Peyer's patch (tissue), 4 donors: ENCODE measurements around the gene PNPLA1. TPM values are rescaled to one million over a fixed set of nuclear protein-coding genes. Genes with fewer than 3 reads are reported as not detected.

Experiments used
- DNase-seq, 3 donors: peaks; one replicate each; pipeline ENCODE4 v3.0.0-alpha.2; 2017 to 2019
- H3K27ac ChIP-seq, 4 donors: fragments of 200-600 bp; sonication (generic); one replicate each; pipeline ENCODE4 v1.5.1; 2016 to 2019
- H3K27me3 ChIP-seq, 2 donors: fragments of 200-600 bp; sonication (generic); one replicate each; pipeline ENCODE4 v1.5.1; 2019
- H3K36me3 ChIP-seq, 3 donors: fragments of 200-600 bp; sonication (generic); one replicate each; pipeline ENCODE4 v1.5.1; 2016 to 2019
- H3K4me1 ChIP-seq, 4 donors: fragments of 200-600 bp; sonication (generic); one replicate each; pipeline ENCODE4 v1.5.1; 2016 to 2019
- H3K4me3 ChIP-seq, 4 donors: fragments of 200-600 bp; sonication (generic); 1 replicate in 3 of 4; 2 replicates in 1 of 4; pipeline ENCODE4 v1.5.1; 2016 to 2019; ENCODE audit warnings: mild to moderate bottlenecking in 1 of 4
- H3K9me3 ChIP-seq, 4 donors: fragments of 200-600 bp; sonication (generic); one replicate each; pipeline ENCODE4 v1.5.1; 2016 to 2019; ENCODE audit warnings: mild to moderate bottlenecking in 1 of 4
- CTCF ChIP-seq, 6 experiments: fragments of 450-650 bp in 4 of 6; fragments of 200-600 bp in 2 of 6; sonication (generic) in 1 of 6; IDR thresholded peaks; one replicate each; pipeline ENCODE4 v1.5.1; 2017 to 2019; ENCODE audit warnings: antibody characterized with exemption in 6 of 6, mild to moderate bottlenecking in 3 of 6, moderate library complexity in 1 of 6
- POLR2A ChIP-seq, 2 donors: fragments of 450-650 bp; IDR thresholded peaks; one replicate each; pipeline ENCODE4 v1.5.1; 2017; ENCODE audit warnings: antibody characterized with exemption in 2 of 2, mild to moderate bottlenecking in 2 of 2, moderate library complexity in 2 of 2
- total RNA-seq, 4 donors: library from RNA; depleted of rRNA; stranded (reverse); fragments of >200 nt; gene quantifications; one replicate each; pipeline ENCODE4 v1.1.0, GENCODE V29; 2016

The PNPLA1 gene
- total RNA-seq, 4 donors from 2014 or later, result 1.3 to 4.0 (median 3.0) TPM; not detected in 1

- Histone ChIP-seq H3K27me3 (no peaks in the 10 kb centered on the region), H3K9me3 (no peaks in the 10 kb centered on the region), H3K27ac (peak overlapping the region in 1 of 4 donors; percentile 96), H3K4me1 (peaks cover 0 to 14% (median 0%) of the 10 kb centered on the region in 4 donors), H3K36me3 (no peaks in the 10 kb centered on the region), H3K4me3 (peak overlapping the region in 1 of 4 donors; percentile 56)
- no peak for DNase-seq
- no peak for TF ChIP-seq CTCF (IDR thresholded peaks at IDR 0.05)
- TF ChIP-seq POLR2A (IDR thresholded peaks at IDR 0.05), result no peak
Measured at GRCh38 chr6:36333171-36333895, 63.5 kb downstream of the PNPLA1 start.

- Histone ChIP-seq H3K4me1 (peaks cover 0 to 20% (median 0%) of the 10 kb centered on the region in 4 donors), H3K36me3 (no peaks in the 10 kb centered on the region), H3K27me3 (no peaks in the 10 kb centered on the region), H3K9me3 (no peaks in the 10 kb centered on the region), H3K27ac (peak overlapping the region in 3 of 4 donors; percentile 63 to 96 (median 86)), H3K4me3 (peak overlapping the region in 2 of 4 donors; percentile 50 to 56)
- no peak for DNase-seq
- TF ChIP-seq POLR2A (IDR thresholded peaks at IDR 0.05) (no peak), CTCF (IDR thresholded peaks at IDR 0.05) (no peak)
Measured at GRCh38 chr6:36333931-36334725, 64.3 kb downstream of the PNPLA1 start.

GRCh38 chr6:36334832-36335459 is 65.1 kb downstream of the PNPLA1 start:
- DNase-seq, result peak in 2 of 3 donors; percentile 65 to 67
- Histone ChIP-seq H3K4me3 (peak overlapping the region in 3 of 4 donors; percentile 5 to 56 (median 50)), H3K4me1 (peaks cover 0 to 25% (median 0%) of the 10 kb centered on the region in 4 donors)

GRCh38 chr6:36335465-36336207 is 65.8 kb downstream of the PNPLA1 start:
- DNase-seq, result peak in 2 of 3 donors; percentile 56 to 66
- TF ChIP-seq CTCF (IDR thresholded peaks at IDR 0.05), result no peak
- peak; percentile 26 to 33 for TF ChIP-seq POLR2A (IDR thresholded peaks at IDR 0.05)
- H3K4me3 ChIP-seq, result peak overlapping the region in 3 of 4 donors; percentile 5 to 56 (median 50)
- peaks cover 0 to 29% (median 0%) of the 10 kb centered on the region in 4 donors for H3K4me1 ChIP-seq
- H3K9me3 ChIP-seq, result no peaks in the 10 kb centered on the region
- no peaks in the 10 kb centered on the region for H3K36me3 ChIP-seq
- H3K27me3 ChIP-seq, result no peaks in the 10 kb centered on the region
- H3K27ac ChIP-seq, result peak overlapping the region in 3 of 4 donors; percentile 63 to 96 (median 86)

More at GRCh38 chr6:36334832-36335459, 65.1 kb downstream of the PNPLA1 start:
- Histone ChIP-seq H3K27me3 (no peaks in the 10 kb centered on the region), H3K27ac (peak overlapping the region in 3 of 4 donors; percentile 63 to 96 (median 86)), H3K9me3 (no peaks in the 10 kb centered on the region), H3K36me3 (no peaks in the 10 kb centered on the region)
- peak; percentile 52 to 59 for TF ChIP-seq POLR2A (IDR thresholded peaks at IDR 0.05)
- no peak for TF ChIP-seq CTCF (IDR thresholded peaks at IDR 0.05)
